HG03439 (cell line): ENCODE measurements around the gene PRELP.
"Not testable (repeated sequence)": the region's sequence is repeated elsewhere in the genome, so short reads cannot be mapped to it uniquely, and the experiment has no call there.

Experiments
- ATAC-seq: cut with Tn5 transposase; IDR thresholded peaks from one replicate; pipeline ENCODE4 v1.9.1; 2021; ENCODE audit warnings: mild to moderate bottlenecking, moderate library complexity; ENCODE audit not compliant: unreplicated experiment

The PRELP gene

DNA sequence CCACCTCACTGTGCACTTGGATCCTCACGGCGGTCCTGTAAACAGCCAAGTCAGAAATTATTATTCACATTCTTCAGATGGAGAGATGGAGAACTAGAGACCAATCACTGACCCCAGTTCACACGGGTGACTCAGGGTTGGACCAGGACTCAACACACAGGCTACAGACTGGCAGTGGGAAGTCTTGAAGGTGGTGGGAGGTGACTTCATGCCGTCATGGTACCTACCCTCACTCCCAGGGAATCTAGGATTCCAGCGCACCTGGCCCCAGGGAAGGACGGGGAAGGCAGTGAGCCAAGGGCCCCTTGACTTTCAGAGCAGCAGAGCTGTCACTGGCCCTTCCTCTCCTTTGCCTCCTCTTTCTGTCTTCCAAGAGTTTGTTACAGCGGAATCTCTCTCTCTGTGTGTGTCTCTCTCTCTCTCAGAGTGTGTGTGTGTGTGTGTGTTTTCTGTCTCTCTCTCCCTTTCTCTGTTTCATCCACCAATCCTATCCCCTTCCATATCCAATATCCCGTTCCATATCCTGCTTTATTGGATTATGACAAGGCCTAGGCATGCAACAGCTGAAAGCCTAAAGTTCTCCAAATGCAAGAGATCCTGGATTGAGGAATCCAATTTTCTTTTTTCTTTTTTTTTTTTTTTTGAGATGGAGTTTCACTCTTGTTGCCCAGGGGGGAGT, 30.1 kb downstream of the PRELP start:
- ATAC-seq = no peak

DNA sequence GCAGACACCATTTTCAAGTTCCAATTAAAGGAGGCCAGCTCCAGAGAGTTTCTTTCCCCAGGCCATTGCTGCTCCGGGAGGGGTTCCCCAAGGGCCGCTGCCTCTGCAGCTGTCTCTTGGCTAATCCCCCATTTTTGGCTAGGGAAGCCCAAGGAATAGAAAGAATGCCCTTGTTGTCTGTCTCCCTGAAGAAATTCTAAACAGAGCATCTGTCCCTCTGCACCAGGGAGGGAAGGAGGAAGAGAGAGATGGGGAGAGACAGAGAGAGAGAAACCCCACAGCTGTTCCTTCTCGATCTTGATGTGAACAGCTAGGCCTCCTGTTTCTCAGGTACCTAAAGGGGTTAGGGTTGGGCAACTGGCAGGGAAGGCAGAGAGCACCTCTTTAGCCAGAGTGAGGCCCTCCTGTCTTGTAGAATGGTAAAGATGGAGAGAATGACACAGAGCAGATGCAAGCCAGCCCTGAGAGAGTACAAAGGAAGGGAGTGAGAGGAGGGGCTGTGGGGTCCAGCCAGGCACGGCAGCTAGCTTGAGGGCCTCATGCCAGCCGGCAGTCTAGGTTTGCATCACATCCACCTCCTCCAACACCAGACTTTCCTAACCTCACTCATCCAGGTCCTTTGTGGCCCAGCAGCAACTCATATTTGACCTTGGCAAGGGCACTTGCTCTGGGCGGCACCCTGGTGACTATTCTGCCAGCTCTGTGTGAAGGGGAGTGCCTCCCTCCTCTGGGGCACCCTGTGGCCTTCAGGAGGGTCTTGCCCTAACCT, 31.4 kb downstream of the PRELP start:
- no peak for ATAC-seq

DNA sequence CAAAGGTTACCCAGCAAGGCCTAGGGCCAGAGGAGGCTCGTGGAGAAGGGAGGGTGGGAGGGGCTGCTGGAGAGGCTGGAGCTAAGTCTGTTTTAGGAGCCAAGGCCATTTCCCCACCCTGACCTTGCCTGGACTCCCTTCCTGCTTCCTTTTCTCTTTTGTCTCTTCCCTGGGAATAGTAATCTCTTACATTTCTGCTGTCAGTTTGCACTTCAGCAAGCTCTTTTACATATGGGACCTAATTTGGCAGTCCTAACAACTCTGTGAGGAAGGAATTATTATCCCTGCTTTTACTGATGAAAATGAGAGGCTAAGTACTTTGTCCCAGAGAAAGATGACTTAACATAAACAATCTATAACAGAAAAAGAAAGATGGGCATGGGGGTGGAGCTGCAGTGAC, 32.2 kb downstream of the PRELP start:
- ATAC-seq = no peak

DNA sequence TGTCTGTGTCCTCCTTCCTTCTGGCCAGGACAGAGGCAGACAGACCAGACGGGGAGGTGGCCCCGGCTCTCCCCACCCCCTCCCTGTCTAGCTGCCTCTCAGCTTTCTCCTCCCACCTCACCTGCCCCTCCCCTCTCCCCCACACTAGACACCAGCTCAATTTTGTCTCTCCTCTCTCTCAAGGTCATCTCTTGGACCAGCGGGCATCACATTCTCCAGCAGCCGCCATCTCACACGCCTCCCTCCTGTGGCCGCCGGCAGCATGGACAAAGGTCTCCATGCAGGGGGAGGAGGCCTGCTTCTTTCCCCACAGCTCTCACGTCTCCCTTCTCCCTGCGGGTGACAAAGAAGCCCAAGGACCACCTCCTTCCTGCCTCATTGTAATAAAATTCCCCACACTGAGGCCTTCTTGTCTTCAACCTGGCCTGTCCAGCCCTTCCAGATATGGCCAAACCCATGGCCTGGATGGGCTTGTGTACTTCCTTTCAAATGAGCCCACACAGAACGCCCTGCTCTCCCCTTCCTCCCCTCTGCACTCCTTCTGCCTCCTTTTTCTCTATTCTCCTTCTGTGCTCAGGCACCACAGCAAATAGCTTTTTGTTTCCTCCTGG, 33.0 kb downstream of the PRELP start:
- ATAC-seq = no peak

DNA sequence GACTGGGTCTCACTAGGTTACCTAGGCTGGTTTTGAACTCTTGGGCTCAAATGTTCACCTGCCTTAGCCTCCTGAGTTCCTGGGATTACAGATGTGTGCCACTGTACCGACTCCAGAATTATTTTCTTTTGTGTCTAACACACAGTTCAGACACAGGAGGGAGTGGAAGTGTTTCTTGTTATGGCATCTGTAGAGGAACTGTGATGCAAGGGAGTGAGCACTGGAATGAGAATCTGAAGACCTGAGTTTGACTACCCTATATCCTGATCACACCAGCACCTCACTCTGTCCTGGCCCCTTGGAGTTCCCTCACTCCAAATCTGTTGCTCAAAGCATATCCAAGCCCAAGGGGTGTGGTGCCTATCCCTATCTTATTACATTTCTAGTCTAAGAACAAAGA, 33.5 kb downstream of the PRELP start:
- ATAC-seq = no peak

DNA sequence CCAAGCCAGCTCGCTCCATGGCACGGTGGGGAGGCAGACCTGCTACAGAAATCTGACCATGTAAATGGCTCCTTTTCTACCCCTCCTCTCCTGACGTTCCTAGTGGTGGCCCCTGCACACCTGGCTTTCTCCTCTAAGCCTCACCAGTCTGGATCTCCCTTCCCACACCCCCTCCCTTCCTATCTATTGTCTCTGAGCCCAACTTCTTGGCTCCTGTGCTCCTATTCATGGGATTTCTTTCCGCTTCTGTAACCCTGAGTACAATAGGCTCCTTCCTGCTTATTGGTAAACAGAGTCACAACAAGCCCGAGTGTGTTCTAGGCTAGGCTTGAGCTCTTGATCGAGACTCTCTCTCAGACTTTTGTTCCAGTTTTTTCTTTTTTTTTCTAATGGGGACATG, 35.9 kb downstream of the PRELP start:
- ATAC-seq = no peak

DNA sequence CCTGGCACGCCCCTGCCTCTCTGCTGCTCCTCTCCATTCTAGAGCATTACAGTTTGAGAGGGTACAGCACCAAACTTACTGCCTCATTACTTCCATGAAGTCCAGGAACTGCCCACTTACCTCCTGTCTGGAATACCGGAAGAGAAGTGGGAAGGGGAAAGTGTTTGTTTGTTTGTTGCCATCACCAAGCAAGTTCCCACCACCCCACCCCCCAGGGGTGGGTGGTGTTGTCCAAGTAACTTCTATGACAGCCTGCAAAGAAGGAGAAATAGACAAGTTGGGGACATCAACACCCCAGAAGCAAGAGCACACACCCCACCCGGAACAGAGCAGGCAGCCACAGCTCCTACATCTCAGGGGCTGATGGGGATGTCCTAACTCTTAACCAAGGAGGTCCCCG, 36.3 kb downstream of the PRELP start:
- ATAC-seq = no peak

DNA sequence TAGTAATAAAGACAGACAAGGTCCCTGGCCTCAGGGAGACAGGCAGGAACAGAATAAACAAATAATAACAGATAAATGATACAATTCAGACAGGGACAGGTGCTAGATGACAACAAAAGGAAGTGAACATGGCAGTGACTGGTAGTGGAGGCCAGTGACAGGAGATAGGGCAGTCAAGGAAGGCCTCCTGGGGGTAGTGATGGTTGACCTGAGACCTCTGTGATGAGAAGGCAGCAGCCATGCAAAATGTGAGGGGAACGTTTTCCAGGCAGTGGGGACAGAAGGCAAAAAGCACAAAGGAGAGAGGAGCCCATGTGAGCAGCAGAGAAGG, 36.9 kb downstream of the PRELP start:
- no peak for ATAC-seq

DNA sequence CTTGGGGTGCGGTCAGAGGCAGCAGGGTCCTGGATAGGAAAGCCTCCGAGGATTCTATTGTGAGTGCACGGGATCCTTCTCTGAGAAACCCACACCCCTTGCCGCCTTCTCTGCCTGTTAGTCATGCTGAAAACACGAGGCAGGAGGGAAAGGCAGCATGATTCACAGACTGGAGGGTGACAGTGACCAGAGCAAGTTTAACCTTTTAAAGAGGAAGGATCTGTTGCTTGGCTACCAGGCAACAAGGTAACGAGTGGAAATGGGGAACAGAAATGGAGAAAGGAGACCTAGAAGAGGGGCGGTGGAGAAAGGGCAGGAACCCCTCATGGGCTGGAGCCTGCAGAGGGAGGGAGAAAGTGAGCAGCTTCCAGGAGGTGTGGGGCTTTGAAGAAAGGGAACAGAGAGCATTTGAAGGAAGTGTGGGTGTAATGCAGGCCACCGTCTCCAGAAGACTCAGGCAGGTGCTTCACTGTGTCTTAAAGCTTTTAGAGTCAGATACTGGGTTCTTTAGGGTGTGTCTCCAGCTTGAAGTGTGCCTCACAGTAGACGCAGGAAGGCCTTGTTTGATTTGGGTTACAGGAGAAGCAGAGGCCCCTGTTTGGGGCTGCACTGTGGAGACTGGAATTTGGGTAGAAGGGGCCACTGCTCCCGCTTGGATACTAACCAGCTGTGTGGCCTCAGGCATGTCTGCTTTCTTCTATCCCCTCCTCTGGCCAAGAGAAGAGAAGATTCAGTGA, 37.4 kb downstream of the PRELP start:
- ATAC-seq = no peak

DNA sequence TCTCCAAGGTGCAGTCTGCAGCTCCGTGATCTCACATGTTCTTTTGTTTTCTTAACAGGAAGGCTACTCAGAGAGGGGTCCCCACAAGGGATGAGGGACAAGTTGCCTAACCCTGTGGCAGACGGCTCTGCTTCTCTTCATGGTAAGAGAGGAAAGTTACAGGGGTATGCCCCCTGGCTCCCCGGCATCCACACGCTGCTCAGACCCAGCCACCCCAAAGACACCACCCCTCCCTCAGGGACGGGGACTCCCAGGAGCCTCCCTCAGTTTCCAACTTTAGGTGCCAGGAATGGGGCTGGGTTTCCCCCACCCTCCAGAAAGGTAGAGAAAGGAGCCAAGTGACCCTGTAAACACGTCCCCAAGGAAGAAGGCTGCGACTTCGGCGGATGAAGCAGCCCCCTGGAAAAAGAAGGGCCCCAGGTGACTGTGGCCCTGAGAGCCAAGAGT, 38.0 kb downstream of the PRELP start:
- no peak for ATAC-seq

DNA sequence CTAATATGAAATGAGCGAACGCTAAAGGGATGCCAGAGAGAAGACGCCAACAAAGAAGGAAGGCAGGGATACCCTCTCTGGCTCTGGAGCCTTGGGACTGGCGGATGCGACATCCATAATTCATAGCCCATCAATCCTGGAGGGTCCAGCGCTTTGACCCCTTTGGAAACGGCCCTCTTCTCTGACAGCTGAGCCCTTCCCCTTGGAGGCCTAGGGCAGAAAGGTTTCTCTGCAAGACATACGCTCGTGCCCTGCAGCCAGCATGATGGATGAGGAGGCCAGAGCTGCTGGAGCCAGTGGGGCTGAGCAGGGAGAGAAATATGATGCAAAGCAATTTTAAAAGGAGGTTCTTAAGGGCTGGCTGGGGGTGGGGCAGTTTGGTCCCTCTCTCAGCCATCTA, 40.6 kb downstream of the PRELP start:
- ATAC-seq = no peak

DNA sequence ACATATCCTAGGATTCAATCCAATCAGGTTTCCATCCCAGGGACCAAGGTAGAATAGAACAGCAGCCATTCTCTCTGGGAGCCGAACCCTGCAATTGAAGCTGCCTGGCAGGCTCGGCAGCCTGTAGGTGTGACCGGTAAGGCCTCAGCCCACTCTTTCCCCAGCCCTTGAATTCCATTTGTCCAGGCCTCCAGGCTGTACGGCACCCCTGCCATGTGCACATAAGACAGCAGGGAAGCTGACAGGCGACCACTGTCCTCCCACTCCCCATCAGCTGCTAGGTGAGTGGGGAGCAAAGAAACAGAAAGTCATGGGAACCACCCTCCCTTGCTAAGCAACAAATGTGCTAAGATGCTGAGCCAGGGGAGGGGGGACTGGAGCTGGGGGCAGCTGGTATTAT, 41.3 kb downstream of the PRELP start:
- no peak for ATAC-seq

DNA sequence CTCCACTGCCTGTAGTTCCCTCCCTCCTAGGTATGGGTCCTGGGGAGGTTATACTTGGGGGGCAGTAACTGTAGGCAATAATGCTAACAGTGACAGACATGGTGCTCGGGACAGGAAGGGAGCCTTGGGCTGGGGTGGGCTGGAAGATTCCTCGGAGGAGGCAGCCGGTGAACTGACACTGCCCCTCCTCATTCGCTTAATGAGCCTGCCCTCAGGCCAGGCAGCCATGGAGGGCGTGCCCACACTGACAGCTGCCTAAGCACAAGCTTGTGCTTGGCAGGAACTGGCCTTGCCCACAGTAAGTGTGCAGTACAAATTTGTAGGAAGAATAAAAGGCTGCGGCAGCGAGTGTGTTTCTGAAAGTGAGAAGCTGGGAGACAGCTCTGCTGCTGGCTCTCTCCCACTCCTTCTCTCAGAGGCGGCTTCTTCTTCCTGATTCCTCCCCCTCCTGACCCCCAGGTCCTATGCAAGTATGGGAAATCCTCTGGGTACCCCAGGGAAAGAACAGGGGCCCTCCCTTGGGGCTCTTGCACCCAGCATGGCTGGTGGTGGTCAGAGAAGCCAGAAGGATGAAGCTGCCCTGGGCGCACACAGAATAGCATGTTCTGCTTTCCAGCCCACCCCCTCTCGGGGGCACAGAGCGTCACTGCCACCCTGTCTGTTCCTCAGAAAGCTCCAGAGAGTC, 42.0 kb downstream of the PRELP start:
- ATAC-seq = no peak

DNA sequence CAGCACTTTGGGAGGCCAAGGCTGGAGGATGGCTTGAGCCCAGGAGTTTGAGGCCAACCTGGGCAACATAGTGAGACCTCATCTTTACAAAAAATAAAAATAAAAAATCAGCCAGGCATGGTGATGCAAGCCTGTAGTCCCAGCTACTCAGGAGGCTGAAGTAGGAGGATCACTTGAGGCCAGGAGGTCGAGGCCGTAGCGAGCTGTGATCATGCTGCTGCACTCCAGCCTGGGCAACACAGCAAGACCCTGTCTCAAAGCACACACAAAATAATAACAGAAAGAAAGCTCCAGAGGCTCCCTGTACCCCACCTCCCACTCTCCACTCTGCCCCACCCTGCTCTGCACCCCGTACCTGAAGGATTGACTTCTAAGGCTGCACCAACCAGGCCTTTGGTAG, 42.5 kb downstream of the PRELP start:
- ATAC-seq = not testable (repeated sequence)

DNA sequence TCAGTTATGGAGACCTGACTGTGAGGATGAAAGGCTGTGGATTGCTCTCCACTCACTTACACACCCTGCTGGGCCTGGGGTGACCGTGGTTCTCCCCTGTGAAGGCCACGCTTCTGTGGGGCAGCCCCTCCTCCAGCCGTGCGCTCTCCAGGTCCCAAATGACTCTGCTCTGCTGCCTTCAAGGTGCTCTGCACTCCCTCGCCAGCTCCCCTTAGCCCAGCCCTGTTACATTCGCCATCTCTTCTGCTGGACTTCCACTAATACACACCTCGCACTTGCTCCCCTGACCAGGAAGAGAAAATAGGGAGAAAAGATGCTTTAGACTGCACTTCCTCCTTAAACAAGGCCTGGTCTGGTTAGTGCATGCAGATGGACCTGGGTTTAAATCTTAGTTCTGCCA, 42.9 kb downstream of the PRELP start:
- ATAC-seq = no peak

DNA sequence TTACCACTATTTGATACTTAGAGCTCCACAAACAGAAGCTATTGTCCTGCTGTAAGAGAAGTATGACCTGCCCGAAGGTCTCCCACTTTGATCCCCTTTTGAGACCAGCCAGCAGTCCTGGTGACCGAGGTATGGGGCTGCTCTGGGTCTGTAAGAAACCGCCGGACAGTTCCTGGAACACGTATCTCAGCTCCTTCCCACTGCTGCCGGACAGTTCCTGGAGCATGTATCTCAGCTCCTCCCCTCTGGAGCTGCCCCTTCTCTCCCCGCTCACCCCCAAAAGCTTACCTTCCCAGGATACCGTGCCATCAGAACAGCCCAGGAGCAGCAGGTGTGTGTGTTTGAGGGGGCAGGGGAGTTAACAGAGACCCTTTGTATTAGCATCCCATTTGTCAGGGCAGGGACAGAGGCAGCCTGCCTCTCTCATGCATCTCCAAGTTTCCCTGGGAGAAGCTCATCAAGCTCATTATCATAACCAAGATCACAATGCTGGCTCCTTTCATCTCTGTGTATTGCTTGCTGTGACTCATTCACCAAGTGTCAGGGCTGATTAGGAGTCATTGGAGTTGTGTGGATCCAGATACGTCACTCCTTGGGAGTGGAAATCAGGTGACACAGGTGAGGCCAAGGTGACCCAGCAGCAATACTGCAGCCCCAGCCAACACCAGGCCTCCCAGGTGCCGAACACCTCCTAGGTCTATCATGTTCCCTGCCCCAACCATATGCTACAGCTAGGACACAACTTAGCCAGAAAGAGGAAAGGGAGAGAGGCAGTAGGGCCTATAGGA, 43.6 kb downstream of the PRELP start:
- ATAC-seq = no peak

DNA sequence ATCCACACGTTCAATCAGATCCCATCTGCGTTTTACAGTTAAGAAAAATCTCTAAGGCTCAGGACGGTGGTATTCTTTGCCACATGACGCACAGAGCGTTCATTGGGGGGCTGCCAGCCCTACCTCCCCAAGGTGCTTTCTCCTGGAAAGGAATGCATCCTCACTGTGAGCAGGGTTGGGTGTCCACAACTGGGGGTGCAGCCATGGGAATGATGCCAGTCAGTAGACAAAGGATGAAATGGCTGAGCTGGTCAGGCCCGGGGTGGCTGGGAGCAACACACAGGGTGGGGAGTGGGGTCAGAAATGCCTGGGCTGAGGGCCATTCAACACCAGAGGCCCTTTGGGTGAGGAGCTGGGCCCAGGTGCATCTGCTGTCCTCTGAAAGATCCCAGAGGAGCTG, 44.3 kb downstream of the PRELP start:
- no peak for ATAC-seq

DNA sequence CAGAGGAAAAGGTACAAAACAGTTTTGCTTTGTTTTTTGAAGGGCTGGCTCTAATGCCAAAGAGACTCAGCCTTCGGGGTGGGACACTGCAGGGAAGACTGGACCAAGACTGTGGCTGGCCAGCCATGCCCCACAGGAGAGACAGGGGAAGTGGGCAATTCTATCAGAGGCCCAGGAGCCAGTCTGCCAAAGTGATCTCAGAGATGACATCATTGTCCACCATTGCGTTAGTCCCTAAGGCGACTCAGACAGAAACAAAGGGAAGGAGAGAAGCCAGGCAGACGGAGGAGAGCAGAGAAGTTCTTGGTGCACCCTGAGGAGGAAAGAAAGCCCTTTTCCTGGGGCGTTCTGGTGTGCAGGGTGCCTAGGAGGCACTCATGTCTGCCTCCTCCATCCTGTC, 44.7 kb downstream of the PRELP start:
- no peak for ATAC-seq

DNA sequence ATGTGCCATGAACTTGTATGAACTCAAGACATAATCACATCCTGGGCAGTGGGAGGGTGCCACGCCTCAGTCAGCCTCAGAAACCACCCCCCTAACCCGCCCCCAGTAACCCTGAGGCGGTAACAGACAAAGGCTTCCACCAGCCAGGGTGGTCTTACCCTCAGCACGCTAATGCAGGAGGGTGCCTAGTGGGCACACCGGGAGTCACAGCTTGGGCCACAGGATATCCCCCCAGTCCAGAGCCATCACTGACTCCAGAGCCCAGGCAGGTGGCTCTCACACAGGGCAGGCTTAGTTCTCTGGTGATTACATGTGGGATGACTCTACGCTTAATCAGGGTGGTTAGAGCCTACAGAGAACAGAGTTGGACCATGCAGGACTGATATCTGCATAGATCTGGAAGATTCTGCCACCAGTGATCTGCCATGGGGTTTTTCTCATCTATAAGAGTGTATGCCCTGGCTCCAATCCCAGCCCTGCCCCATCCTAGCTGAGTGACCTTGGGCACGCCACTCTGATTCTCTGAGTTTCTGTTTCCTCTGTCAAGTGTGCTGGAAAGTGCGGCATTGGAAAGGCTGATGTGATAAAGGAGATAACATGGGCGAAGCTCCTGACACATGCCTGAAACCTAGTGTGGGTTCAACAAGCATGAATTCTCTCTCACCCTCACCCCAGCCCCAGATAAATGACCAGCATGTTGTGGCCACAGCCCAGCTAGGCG, 45.6 kb downstream of the PRELP start:
- no peak for ATAC-seq

DNA sequence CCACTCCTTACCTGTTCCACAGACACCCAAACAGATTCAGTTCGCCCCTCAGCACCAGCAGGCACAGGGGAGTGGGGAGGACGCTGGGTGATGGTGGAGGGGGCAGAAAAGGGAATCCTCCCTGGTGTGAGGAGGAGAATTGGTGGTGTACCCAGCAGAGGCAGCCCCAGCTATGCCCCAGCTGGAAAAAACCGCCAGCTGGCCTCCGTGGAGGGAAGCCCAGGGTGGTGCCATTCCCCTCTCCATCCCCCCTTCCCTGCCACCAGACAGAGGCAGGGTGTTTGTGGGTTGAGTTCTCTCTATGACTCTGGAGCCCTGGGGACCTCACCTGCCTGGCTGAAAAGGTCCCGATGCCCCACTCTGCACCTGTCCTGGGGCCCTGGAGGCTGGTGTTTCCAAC, 46.2 kb downstream of the PRELP start:
- no peak for ATAC-seq
